Measurements from ENCODE around the gene OBP2A.

OBP2A gene

DNA sequence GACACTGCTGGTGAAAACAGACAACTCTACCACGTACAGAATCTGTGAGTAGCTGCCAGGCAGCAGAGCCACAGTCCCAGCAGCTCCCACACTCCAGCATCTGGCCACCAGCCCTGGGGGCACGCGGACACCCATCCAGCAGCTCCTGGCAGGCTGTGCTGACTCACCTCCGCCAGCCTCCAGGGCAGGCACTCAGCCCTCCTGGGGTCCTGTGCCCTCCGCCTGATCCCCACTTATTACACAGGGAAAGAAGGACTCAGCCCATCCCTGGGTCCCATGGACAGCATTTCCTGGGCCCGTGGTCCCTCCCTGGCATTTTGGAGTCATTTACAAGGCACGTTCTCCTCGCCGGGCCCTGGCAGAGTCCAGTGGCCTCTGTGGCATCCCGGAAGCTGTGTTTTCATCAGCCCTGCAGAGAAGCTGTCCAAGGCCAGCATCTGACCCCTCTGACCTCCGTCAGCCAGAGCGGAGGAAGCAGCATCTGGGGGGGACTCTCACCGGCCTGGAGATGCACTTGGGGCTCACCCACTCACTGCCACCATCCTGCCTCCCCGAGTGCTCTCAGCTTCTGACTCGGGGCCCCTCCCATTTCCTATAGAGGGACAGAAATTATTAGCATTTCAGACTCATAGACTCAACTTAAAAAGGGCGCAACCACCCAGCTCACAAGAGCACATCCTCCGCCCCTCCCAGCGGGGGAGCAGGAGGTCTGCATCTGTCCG, 37.2 kb downstream of the OBP2A start:
- TF ChIP-seq, protein P1, sequence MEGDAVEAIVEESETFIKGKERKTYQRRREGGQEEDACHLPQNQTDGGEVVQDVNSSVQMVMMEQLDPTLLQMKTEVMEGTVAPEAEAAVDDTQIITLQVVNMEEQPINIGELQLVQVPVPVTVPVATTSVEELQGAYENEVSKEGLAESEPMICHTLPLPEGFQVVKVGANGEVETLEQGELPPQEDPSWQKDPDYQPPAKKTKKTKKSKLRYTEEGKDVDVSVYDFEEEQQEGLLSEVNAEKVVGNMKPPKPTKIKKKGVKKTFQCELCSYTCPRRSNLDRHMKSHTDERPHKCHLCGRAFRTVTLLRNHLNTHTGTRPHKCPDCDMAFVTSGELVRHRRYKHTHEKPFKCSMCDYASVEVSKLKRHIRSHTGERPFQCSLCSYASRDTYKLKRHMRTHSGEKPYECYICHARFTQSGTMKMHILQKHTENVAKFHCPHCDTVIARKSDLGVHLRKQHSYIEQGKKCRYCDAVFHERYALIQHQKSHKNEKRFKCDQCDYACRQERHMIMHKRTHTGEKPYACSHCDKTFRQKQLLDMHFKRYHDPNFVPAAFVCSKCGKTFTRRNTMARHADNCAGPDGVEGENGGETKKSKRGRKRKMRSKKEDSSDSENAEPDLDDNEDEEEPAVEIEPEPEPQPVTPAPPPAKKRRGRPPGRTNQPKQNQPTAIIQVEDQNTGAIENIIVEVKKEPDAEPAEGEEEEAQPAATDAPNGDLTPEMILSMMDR (conservative IDR thresholded peaks at IDR 0.05; ENCODE audit: low read depth, low read length), result no peak
- DNase-seq (ENCODE audit: low read depth), result no peak

DNA sequence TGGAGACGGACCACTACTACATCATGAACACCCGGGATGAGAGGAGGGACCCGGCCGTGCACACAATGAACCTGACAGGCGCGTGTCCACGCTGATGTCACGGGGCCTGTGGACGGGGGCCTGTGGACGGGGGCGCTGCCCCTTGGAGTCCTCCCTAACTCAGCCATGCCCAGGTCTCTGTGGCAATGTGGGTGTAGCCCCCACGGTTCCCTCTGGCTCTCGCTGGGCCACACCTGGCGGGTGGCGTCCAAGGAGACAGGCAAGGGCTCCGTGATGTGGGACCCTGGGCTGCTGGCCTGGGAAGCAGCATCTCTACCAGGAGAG, 37.7 kb downstream of the OBP2A start:
- DNase-seq (ENCODE audit: low read depth), result no peak
- TF ChIP-seq, protein P1 (conservative IDR thresholded peaks at IDR 0.05; ENCODE audit: low read depth, low read length), result no peak
- H3K4me3 ChIP-seq (ENCODE audit: low read depth, low read length), result no peak overlapping the region

More for the DNA sequence above, 37.2 kb downstream of the OBP2A start:
- no peak overlapping the region for H3K4me3 ChIP-seq (ENCODE audit: low read depth, low read length)

DNA sequence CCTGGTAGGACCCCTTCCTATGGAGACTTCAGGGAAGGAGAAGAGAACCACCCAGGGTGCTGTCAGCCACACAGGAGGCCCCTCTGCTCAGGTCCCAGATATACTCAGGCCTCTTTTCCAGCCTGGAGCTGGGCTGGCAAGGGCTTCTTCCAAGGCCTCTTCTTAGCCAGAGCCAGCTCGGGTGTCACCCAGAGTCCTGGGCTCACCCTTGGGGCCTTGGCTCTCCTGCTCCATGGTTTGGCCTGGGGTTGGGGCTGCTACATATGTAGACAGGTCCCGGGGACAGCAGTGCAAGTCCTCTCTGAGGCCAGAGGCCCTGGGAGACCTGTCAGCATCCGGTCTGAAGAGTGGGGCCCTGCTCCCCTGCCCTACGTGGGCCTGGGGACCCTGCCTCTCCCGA, 38.4 kb downstream of the OBP2A start:
- no peak for DNase-seq (ENCODE audit: low read depth)

DNA sequence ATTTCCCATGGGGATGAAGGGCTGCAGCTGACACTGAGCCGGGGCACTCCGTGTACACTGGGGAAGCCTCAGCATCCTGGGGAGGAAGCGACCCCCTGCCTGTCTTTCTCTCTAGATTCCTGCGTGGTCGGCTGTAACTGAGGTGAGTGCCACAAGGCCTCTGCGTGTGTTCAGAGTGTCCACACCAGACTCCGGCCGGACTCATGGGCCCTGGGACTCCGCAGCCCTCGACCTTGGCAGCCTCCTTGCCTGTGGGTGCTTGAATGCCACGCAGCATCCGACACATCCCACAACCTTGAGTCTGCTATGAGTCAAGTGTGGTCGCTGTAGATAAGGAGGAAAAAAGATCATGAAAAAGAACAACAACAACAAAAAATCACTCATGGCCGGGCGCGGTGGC, 39.0 kb downstream of the OBP2A start:
- no peak overlapping the region for H3K4me3 ChIP-seq (ENCODE audit: low read depth, low read length)
- no peak for DNase-seq (ENCODE audit: low read depth)
- TF ChIP-seq, protein P1 (conservative IDR thresholded peaks at IDR 0.05; ENCODE audit: low read depth, low read length), result no peak

More for the DNA sequence above, 38.4 kb downstream of the OBP2A start:
- H3K4me3 ChIP-seq (ENCODE audit: low read depth, low read length), result no peak overlapping the region
- TF ChIP-seq, protein P1 (conservative IDR thresholded peaks at IDR 0.05; ENCODE audit: low read depth, low read length), result no peak

DNA sequence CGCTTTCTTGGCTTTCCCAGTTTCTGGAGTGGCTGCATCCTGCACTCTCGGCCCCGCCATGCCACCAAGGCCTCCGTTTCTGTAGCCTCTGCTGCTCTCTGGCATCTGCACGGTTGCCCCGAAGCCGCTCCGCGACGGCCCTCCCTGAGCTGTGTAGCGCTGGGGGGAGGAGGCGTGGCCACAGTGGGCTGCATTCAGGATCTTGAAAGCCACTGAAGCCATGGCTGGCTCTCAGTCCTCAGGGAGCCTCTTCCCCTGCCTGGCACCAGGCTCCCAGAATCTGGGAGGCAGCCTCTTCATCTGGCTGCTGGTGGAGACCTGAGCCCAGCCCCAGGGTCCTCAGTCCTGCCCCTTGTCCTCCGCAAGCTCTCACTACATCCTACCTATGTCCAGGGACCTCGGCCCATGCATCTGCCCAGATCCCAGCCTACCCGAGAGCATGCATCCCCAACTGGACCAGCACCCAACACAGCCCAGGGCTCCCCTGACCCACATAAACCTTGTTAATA, 40.7 kb downstream of the OBP2A start:
- TF ChIP-seq, protein P1 (conservative IDR thresholded peaks at IDR 0.05; ENCODE audit: low read depth, low read length), result no peak
- no peak overlapping the region for H3K4me3 ChIP-seq (ENCODE audit: low read depth, low read length)
- DNase-seq (ENCODE audit: low read depth), result no peak

DNA sequence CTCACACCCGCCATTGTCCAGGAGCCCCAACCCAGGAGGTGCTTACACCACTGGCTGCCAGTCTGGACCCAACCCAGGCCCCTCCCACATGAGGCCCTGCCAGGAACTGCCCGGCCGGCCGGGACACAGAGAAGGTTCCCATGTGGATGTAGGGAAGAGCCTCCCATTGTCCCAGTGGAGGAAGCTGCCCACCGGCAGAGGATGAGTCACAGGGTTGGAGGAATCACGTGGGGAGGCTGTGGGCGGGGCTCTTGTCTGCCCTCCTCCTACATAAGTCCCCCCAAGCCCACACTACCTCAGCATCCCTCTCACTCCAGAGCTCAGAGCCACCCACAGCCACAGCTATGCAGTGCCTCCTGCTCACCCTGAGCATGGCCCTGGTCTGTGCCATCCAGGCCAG, 41.7 kb downstream of the OBP2A start:
- TF ChIP-seq, protein P1 (conservative IDR thresholded peaks at IDR 0.05; ENCODE audit: low read depth, low read length), result no peak
- no peak overlapping the region for H3K4me3 ChIP-seq (ENCODE audit: low read depth, low read length)
- no peak for DNase-seq (ENCODE audit: low read depth)

DNA sequence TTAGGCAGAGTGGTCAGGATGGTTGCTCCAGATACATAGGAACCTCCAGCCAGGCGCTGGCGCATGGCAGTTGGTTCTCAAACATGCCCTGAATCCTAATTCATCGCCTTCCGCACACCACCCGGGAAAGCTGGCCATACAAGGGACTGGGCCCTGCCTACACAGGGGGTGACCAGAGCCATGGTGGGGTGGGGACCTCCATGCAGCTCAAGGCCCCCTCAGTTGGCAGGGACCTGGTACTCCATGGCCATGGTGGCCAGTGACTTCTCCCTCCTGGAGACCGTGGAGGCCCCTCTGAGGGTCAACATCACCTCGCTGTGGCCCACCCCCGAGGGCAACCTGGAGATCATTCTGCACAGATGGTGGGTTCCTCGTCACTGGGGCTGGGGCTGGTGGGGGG, 42.4 kb downstream of the OBP2A start:
- H3K4me3 ChIP-seq (ENCODE audit: low read depth, low read length), result no peak overlapping the region
- DNase-seq (ENCODE audit: low read depth), result no peak
- TF ChIP-seq, protein P1 (conservative IDR thresholded peaks at IDR 0.05; ENCODE audit: low read depth, low read length), result no peak
